HepG2 (cell line): ENCODE results near the gene MRGPRG. TPM values are rescaled to one million over a fixed set of nuclear protein-coding genes. Genes with fewer than 3 reads are reported as not detected.

ENCODE experiments used
- ATAC-seq: fragments of 200-7000 bp; cut with Tn5 transposase; 3 replicates; pipeline ENCODE4 v1.9.1; 2020; ENCODE audit warnings: mild to moderate bottlenecking, moderate library complexity
- BruUV-seq: library from RNA; stranded (reverse); fragments of 400-500 nt; replicated peaks from 2 replicates; lab custom pipeline; 2021; lab: Mats Ljungman, UMichigan
- CTCF ChIA-PET: fragments of 300-600 bp; formaldehyde crosslinking; extraction: SDS; loops from one replicate; lab custom pipeline; 2021; ENCODE audit warnings: low total read pairs, inconsistent platforms, low intra/inter-chr PET ratio; lab: Yijun Ruan, JAX
- POLR2A ChIA-PET: fragments of 350-600 bp; sonication (Branson Sonifier 250); formaldehyde crosslinking; loops from one replicate; lab custom pipeline; 2020; ENCODE audit warnings: antibody characterized with exemption, inconsistent platforms; lab: Yijun Ruan, JAX
- DNase-seq: peaks from one replicate; pipeline ENCODE4 v3.0.0-alpha.2; 2015; ENCODE audit warnings: low spot score
- FAIRE-seq: peaks from 3 replicates; lab custom pipeline; 2011; peaks lifted over from hg19 to GRCh38; lab: Jason Lieb, UNC
- H2AFZ ChIP-seq: one replicate; pipeline ENCODE4 v1.6.1; 2011; ENCODE audit warnings: low read length, inconsistent platforms
- H3K27ac ChIP-seq: fragments of 300-600 bp; 3 replicates; pipeline ENCODE4 v1.8.0; 2011; ENCODE audit warnings: mixed run types, mild to moderate bottlenecking, mixed read lengths, low read length, inconsistent platforms; ENCODE audit not compliant: insufficient read depth; ENCODE audit errors: extremely low read length
- H3K27me3 ChIP-seq, 2 experiments: fragments of 200-600 bp in 1 of 2; 2 replicates in 1 of 2; 3 replicates in 1 of 2; pipeline versions ENCODE4 v1.6.0 to v1.8.0; 2011; ENCODE audit warnings: low read length in 2 of 2, mild to moderate bottlenecking in 2 of 2, moderate library complexity in 2 of 2, inconsistent platforms in 1 of 2; ENCODE audit not compliant: insufficient read depth in 2 of 2, control insufficient read depth in 1 of 2
- H3K36me3 ChIP-seq, 2 experiments: fragments of 200-600 bp in 1 of 2; replicated peaks in 1 of 2; 2 replicates in 1 of 2; 3 replicates in 1 of 2; pipeline versions ENCODE4 v1.5.1 to v1.8.0; 2011; ENCODE audit warnings: low read length in 2 of 2, inconsistent platforms in 1 of 2; ENCODE audit not compliant: insufficient read depth in 2 of 2, control insufficient read depth in 1 of 2
- H3K4me1 ChIP-seq: 2 replicates; pipeline ENCODE4 v1.5.1; 2012; ENCODE audit warnings: low read length, inconsistent platforms; ENCODE audit not compliant: insufficient read depth
- H3K4me2 ChIP-seq: 2 replicates; pipeline ENCODE4 v1.6.0; 2011; ENCODE audit warnings: low read depth, low read length, inconsistent platforms
- H3K4me3 ChIP-seq, 3 experiments: fragments of 200-600 bp in 1 of 3; sonication (generic), shearing (Covaris generic) in 1 of 3; replicated peaks in 1 of 3; 2 replicates each; pipeline ENCODE4 v1.5.1; 2011 to 2016; ENCODE audit warnings: low read length in 3 of 3, inconsistent platforms in 2 of 3, low read depth in 2 of 3, mild to moderate bottlenecking in 2 of 3, control low read depth in 1 of 3, mixed read lengths in 1 of 3; ENCODE audit not compliant: insufficient read depth in 1 of 3
- H3K79me2 ChIP-seq: one replicate; pipeline ENCODE4 v1.6.1; 2011; ENCODE audit warnings: low read length, inconsistent platforms; ENCODE audit not compliant: insufficient read depth
- H3K9ac ChIP-seq: 2 replicates; pipeline ENCODE4 v1.6.0; 2011; ENCODE audit warnings: mild to moderate bottlenecking, low read depth, low read length, inconsistent platforms; ENCODE audit not compliant: insufficient read depth
- H3K9me3 ChIP-seq: 2 replicates; pipeline ENCODE4 v1.5.1; 2012; ENCODE audit warnings: mild to moderate bottlenecking, low read length
- H4K20me1 ChIP-seq: 2 replicates; pipeline ENCODE4 v1.6.0; 2011; ENCODE audit warnings: inconsistent platforms, mild to moderate bottlenecking, low read length, moderate library complexity; ENCODE audit not compliant: insufficient read depth
- DMAP1 ChIP-seq: IDR thresholded peaks from 2 replicates; pipeline ENCODE4 v1.6.1; 2016
- EZH2 ChIP-seq: conservative IDR thresholded peaks from 2 replicates; pipeline ENCODE4 v1.6.1; 2012; ENCODE audit warnings: mild to moderate bottlenecking, low read depth, low read length, moderate library complexity
- FOXO4 ChIP-seq: sonication (generic); formaldehyde crosslinking; conservative IDR thresholded peaks from 2 replicates; pipeline ENCODE4 v1.8.1; 2023; ENCODE audit warnings: missing genetic modification reagents
- HNF4A ChIP-seq: sonication (generic); formaldehyde crosslinking; IDR thresholded peaks from 2 replicates; pipeline ENCODE4 v1.4.0; 2020; ENCODE audit warnings: missing genetic modification reagents
- PRPF4 ChIP-seq: fragments of 200-400 bp; formaldehyde crosslinking; IDR thresholded peaks from 2 replicates; pipeline ENCODE4 v1.6.1; 2016; ENCODE audit warnings: low read length, low read depth; ENCODE audit not compliant: poor library complexity, severe bottlenecking
- TOE1 ChIP-seq: sonication (generic); formaldehyde crosslinking; IDR thresholded peaks from 2 replicates; pipeline ENCODE4 v1.4.0; 2020; ENCODE audit warnings: mild to moderate bottlenecking, missing genetic modification reagents
- ZNF264 ChIP-seq: sonication (generic); formaldehyde crosslinking; IDR thresholded peaks from 2 replicates; pipeline ENCODE4 v1.4.0; 2020; ENCODE audit warnings: missing genetic modification reagents
- ZNF572 ChIP-seq: sonication (generic); formaldehyde crosslinking; IDR thresholded peaks from 2 replicates; pipeline ENCODE4 v1.5.1; 2020; ENCODE audit warnings: mild to moderate bottlenecking, missing genetic modification reagents
- ZNF609 ChIP-seq: sonication (generic); formaldehyde crosslinking; IDR thresholded peaks from 2 replicates; pipeline ENCODE4 v1.4.0; 2020; ENCODE audit warnings: mild to moderate bottlenecking, missing genetic modification reagents, borderline replicate concordance
- ZNF674 ChIP-seq: sonication (generic); formaldehyde crosslinking; IDR thresholded peaks from 2 replicates; pipeline ENCODE4 v1.5.0; 2020; ENCODE audit warnings: low read depth, mild to moderate bottlenecking, missing genetic modification reagents
- ZNF773 ChIP-seq: sonication (generic); formaldehyde crosslinking; IDR thresholded peaks from 2 replicates; pipeline ENCODE4 v1.4.0; 2020; ENCODE audit warnings: missing genetic modification reagents, borderline replicate concordance
- WGBS: methylation state at CpG from one replicate; pipeline ENCODE4 v1.1.6; 2017; ENCODE audit warnings: low lambda C conversion rate; 5-methylcytosine and 5-hydroxymethylcytosine counted together
- in situ Hi-C: cut with HindIII; loops from 2 replicates; pipeline ENCODE4 v1.10.0; 2017; ENCODE audit warnings: low pct_unique_long_range_greater_than_20kb; ENCODE audit not compliant: extremely low pct_ligation_motif_present
- intact Hi-C: fragments of 100-400 bp; cut with micrococcal nuclease; formaldehyde crosslinking; loops from one replicate; pipeline ENCODE4 v1.10.0; 2022; ENCODE audit not compliant: unreplicated experiment
- polyA plus RNA-seq, 8 experiments: library from polyadenylated mRNA; depleted of rRNA in 3 of 8; stranded (reverse) in 7 of 8; unstranded in 1 of 8; fragments of >200 nt; fragmentation: Illumina TruSeq in 4 of 8; extraction: Trizol in 4 of 8; gene quantifications; 2 replicates each; pipeline versions ENCODE4 v1.2.1 to v1.2.3, GENCODE V29; 2011 to 2016; ENCODE audit warnings: low read depth in 4 of 8, missing spikeins in 1 of 8, mixed read lengths in 1 of 8; ENCODE audit not compliant: insufficient read depth in 1 of 8
- total RNA-seq, 5 experiments: library from RNA; depleted of rRNA; stranded (reverse); fragments of >200 nt; fragmentation: Illumina TruSeq; extraction: Trizol; gene quantifications; 2 replicates each; pipeline ENCODE4 v1.2.3, GENCODE V29; 2016; ENCODE audit warnings: low read depth in 1 of 5

MRGPRG gene
- total and polyA plus RNA-seq, 2 of the 13 experiments (the other 11 are each of a cell fraction or from before 2014, with no cell fraction given), result not detected

GRCh38 chr11:3223932-3224381 is 5.3 kb upstream of the MRGPRG start:
- no peak overlapping the region for H3K4me2 ChIP-seq
- FAIRE-seq, result no peak
- H3K9ac ChIP-seq, result no peak overlapping the region
- ChIA-PET POLR2A (no interaction called here), CTCF (no interaction called here)
- no peak for DNase-seq
- H3K4me1 ChIP-seq, result no peaks in the 10 kb centered on the region
- H3K79me2 ChIP-seq, result no peaks in the 10 kb centered on the region
- TF ChIP-seq PRPF4, result no peak
- TF ChIP-seq ZNF572 (CRISPR knock-in tag), result no peak
- no peak for TF ChIP-seq HNF4A (CRISPR knock-in tag)
- no peak for TF ChIP-seq FOXO4 (CRISPR knock-in tag)
- in situ Hi-C loops (no loop called here), intact Hi-C loops (no loop called here)
- ATAC-seq, result no peak
- no peaks in the 10 kb centered on the region for H3K36me3 ChIP-seq
- BruUV-seq, result no TSS peak
- H4K20me1 ChIP-seq, result no peaks in the 10 kb centered on the region
- no peak overlapping the region for H3K27ac ChIP-seq
- WGBS, result 9% methylated on average over 1 of the region's 4 CpGs
- no peaks in the 10 kb centered on the region for H3K9me3 ChIP-seq
- H2AFZ ChIP-seq, result no peak overlapping the region
- H3K27me3 ChIP-seq, result peaks cover 20 to 94% of the 10 kb centered on the region in 2 experiments
- no peak overlapping the region for H3K4me3 ChIP-seq

GRCh38 chr11:3222941-3223915 is 4.6 kb upstream of the MRGPRG start:
- no peaks in the 10 kb centered on the region for H4K20me1 ChIP-seq
- FAIRE-seq, result no peak
- no peak for DNase-seq
- in situ Hi-C loops (no loop called here), intact Hi-C loops (no loop called here)
- ATAC-seq, result no peak
- no peak overlapping the region for H3K9ac ChIP-seq
- 39% methylated on average over 6 of the region's 36 CpGs for WGBS
- no peaks in the 10 kb centered on the region for H3K4me1 ChIP-seq
- H3K4me2 ChIP-seq, result no peak overlapping the region
- BruUV-seq, result no TSS peak
- H3K9me3 ChIP-seq, result no peaks in the 10 kb centered on the region
- no peak overlapping the region for H3K4me3 ChIP-seq
- CTCF ChIA-PET, result no interaction called here
- no peak overlapping the region for H2AFZ ChIP-seq
- no peaks in the 10 kb centered on the region for H3K79me2 ChIP-seq
- H3K36me3 ChIP-seq, result no peaks in the 10 kb centered on the region
- H3K27me3 ChIP-seq, result peaks cover 20 to 93% of the 10 kb centered on the region in 2 experiments
- no peak overlapping the region for H3K27ac ChIP-seq
- POLR2A ChIA-PET, result no interaction called here
- TF ChIP-seq DMAP1 (CRISPR knock-in tag) (no peak), ZNF773 (no peak), ZNF674 (no peak), ZNF264 (CRISPR knock-in tag) (no peak), EZH2 (no peak), TOE1 (CRISPR knock-in tag) (no peak), ZNF609 (CRISPR knock-in tag) (no peak)
